IPS-20b (cell line): Measurements from ENCODE around the gene FAM171A2.
"Not testable (repeated sequence)": the region's sequence is repeated elsewhere in the genome, so short reads cannot be mapped to it uniquely, and the experiment has no call there.

Source experiments
- H3K27ac ChIP-seq: one replicate; pipeline ENCODE4 v1.5.1; 2013; ENCODE audit warnings: low read length
- H3K27me3 ChIP-seq: 2 replicates; pipeline ENCODE4 v1.6.1; 2013; ENCODE audit warnings: mild to moderate bottlenecking, low read length, inconsistent platforms; ENCODE audit not compliant: insufficient read depth
- H3K36me3 ChIP-seq: 2 replicates; pipeline ENCODE4 v1.6.1; 2013; ENCODE audit warnings: low read depth, mild to moderate bottlenecking, inconsistent platforms, low read length, moderate library complexity; ENCODE audit not compliant: insufficient read depth
- H3K4me1 ChIP-seq: 2 replicates; pipeline ENCODE4 v1.6.1; 2013; ENCODE audit warnings: mild to moderate bottlenecking, control low read depth, inconsistent platforms, low read length, moderate library complexity; ENCODE audit not compliant: insufficient read depth
- H3K4me3 ChIP-seq: 2 replicates; pipeline ENCODE4 v1.5.1; 2013; ENCODE audit warnings: mild to moderate bottlenecking, low read length, inconsistent platforms
- H3K9ac ChIP-seq: 2 replicates; pipeline ENCODE4 v1.6.1; 2013; ENCODE audit warnings: low read depth, mild to moderate bottlenecking, inconsistent platforms, low read length, moderate library complexity
- H3K9me3 ChIP-seq: 2 replicates; pipeline ENCODE4 v1.6.1; 2013; ENCODE audit warnings: mild to moderate bottlenecking, low read depth, low read length, inconsistent platforms; ENCODE audit not compliant: insufficient read depth

FAM171A2 gene

DNA sequence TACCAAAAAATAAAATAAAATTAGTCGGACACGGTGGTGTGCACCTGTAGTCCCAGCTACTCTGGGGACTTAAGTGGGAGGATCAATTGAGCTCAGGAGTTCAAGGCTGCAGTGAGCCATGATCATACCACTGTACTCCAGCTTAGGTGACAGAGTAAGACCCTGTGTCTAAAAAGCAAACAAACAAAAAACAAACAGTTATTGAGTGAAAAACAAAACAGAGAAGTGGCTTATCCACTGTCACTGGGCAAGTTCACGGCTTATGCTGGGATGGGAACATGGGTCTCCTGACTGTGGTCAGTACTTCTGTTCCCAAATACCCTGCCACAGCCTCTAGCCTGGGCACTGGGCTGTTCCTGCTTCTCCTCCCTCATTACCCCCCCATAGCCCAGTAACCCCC lies 28.1 kb downstream of the FAM171A2 start:
- H3K4me3 ChIP-seq: no peak overlapping the region
- H3K27ac ChIP-seq: no peak overlapping the region
- H3K9me3 ChIP-seq: no peaks in the 10 kb centered on the region
- H3K27me3 ChIP-seq: no peaks in the 10 kb centered on the region
- H3K9ac ChIP-seq: no peak overlapping the region
- no peaks in the 10 kb centered on the region for H3K4me1 ChIP-seq
- no peaks in the 10 kb centered on the region for H3K36me3 ChIP-seq

DNA sequence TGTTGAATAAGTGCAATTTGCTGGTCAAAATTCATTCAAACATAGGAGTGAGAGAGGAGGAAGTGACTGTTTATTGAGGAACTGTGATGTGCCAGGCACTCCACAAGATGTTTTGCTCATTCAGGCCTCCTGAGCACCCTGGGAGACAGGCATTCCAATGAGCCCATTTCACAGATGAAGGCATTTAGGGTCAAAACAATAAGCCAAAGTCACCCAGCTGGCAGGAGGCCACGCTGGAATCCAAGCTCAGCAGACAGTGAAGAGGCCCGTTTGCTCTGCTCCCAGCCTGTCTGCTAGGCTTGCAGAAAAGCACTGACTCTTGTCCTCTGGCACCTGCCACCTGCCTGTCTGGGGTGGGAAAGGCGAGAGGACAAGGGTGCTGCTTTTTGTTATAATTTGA lies 28.9 kb downstream of the FAM171A2 start:
- no peak overlapping the region for H3K27ac ChIP-seq
- no peak overlapping the region for H3K4me3 ChIP-seq
- H3K9me3 ChIP-seq: no peaks in the 10 kb centered on the region
- H3K36me3 ChIP-seq: no peaks in the 10 kb centered on the region
- H3K27me3 ChIP-seq: no peaks in the 10 kb centered on the region
- H3K4me1 ChIP-seq: no peaks in the 10 kb centered on the region
- no peak overlapping the region for H3K9ac ChIP-seq

DNA sequence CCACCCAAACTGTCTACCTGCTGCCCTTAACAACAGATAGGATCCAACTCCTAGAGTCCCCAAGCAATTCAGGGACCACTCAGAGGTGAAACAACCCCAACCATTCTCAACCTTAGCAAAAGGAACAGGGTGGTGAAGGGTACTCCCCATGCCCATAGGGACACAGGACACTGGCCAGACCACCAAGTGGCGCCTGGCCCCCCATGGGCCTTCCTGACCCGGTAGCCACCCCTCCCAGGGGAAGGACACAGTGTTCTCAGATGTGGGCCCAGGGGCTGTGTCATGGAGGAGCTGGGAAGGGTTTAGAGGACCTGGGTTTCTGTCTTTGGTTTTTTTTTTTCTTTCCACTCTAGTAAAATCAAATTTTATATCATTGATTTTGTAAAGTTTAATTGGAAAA lies 29.3 kb downstream of the FAM171A2 start:
- Histone ChIP-seq H3K9ac (no peak overlapping the region), H3K27me3 (no peaks in the 10 kb centered on the region), H3K36me3 (no peaks in the 10 kb centered on the region), H3K4me3 (no peak overlapping the region), H3K4me1 (no peaks in the 10 kb centered on the region), H3K9me3 (no peaks in the 10 kb centered on the region), H3K27ac (no peak overlapping the region)

DNA sequence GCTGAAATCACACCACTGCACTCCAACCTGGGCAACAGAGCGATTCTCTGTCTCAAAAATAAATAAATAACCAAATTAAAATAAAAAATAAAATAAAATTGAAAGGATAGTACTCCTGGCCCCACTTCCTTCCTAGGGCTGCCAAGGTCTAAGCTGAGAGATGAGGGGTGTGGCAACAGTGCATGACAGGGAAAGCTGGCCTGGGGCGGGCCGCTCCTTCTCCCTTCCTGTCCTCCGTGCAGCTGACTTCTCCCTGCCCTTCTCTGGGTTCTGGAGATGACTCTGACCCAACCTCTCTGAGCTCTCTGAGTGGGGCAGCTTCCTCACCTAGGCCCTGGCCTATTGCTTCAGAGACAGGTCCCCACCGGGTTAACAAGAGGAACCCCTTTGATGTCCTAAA lies 30.3 kb downstream of the FAM171A2 start:
- Histone ChIP-seq H3K4me3 (no peak overlapping the region), H3K9ac (no peak overlapping the region), H3K27ac (no peak overlapping the region), H3K9me3 (no peaks in the 10 kb centered on the region), H3K36me3 (no peaks in the 10 kb centered on the region), H3K4me1 (no peaks in the 10 kb centered on the region), H3K27me3 (no peaks in the 10 kb centered on the region)

DNA sequence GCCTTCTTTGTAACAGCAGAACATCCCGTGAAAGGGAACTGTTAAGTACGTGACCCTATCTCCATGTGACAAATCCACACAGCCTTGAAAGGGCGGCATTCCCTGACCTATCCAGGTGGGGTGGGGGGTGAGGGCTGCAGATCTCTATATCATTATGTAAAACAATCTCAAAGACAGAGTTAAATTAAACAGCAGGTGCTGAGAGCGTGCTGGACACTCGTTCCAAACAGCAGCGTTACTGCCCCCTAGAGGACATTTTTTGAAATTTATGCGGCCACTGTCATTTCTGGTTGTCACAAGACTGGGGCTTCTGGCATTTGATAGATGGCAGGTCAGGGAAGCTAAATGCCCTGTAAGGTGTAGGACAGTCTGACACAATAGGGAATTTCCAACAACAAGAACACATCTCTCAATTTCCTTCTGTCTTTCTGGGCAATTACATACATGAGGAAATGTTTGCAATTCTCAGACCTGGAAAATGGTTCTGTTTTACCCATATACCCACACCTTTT lies 32.3 kb downstream of the FAM171A2 start:
- Histone ChIP-seq H3K4me1 (no peaks in the 10 kb centered on the region), H3K9me3 (no peaks in the 10 kb centered on the region), H3K27me3 (peaks cover 1% of the 10 kb centered on the region; the same call in 1 of the 2 replicates), H3K27ac (no peak overlapping the region), H3K4me3 (no peak overlapping the region), H3K36me3 (no peaks in the 10 kb centered on the region), H3K9ac (no peak overlapping the region)

DNA sequence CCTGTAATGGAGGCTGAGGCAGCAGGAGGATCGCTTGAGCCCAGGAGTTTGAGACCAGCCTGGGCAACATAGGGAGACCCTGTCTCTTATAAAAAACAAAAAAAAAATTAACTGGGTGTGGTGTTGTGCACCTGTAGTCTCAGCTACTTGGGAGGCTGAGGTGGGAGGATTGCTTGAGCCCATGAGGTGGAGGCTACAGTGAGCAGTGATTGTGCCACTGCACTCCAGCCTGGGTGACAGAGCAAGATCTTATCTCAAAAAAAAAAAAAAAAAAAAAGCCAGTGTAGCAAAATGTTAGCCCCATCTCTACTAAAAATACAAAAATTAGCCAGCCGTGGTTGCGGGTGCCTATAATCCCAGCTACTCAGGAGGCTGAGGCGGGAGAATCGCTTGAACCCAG lies 33.4 kb downstream of the FAM171A2 start:
- H3K9ac ChIP-seq, H3K4me3 ChIP-seq, H3K9me3 ChIP-seq, H3K27ac ChIP-seq, H3K36me3 ChIP-seq, H3K4me1 ChIP-seq: not testable (repeated sequence)
- peaks cover 12% of the 10 kb centered on the region for H3K27me3 ChIP-seq

DNA sequence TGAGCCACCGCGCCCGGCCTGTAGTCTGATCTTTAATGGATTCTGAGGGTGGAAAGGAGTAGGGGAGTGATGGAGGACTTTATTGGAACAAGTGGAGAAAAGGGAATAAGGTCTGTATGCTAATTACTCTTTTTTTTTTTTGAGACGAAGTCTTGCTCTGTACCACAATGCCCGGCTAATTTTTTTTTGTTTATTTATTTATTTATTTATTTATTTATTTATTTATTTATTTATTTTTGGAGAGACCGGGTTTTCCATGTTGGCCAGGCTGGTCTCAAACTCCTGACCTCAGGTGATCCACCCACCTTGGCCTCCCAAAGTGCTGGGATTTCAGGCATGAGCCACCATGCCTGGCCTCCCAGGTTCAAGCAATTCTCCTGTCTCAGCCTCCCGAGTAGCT lies 34.1 kb downstream of the FAM171A2 start:
- H3K4me3 ChIP-seq, H3K4me1 ChIP-seq, H3K9me3 ChIP-seq, H3K9ac ChIP-seq, H3K36me3 ChIP-seq, H3K27ac ChIP-seq: not testable (repeated sequence)
- peaks cover 17% of the 10 kb centered on the region for H3K27me3 ChIP-seq

DNA sequence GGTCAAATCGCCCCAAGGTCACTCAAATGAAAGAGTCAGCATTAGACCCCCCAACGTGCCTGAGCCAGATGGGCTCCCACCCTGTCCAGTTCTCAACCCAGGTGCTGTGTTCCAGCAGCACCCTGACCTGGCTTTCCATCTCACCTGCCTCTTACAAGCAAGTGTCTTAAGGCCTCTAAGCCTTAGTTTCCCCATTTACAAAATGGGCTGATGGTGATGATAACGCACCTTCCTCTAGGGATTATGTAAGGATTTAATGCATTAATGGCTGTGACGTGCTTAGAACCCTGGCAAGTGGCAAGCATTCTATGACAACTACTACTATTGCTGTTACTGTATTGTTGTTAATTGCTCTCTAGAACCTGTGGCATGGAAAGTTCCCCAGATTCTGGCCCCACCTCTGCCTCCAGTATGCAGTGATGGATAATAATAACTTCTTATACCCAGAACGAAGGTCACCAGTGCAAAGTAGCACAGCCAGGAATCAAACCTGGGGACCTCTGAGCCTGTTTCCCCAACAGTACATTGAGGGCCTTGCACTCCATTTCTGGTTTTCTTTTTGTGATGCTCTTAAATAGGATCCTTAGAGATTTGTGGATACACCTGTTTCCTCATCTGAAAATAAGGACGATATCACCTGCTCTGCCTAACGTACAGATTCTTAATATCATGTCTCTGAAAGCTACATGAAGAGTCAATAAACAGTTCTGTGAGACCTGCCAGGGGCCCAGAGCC lies 35.8 kb downstream of the FAM171A2 start:
- H3K27me3 ChIP-seq: peaks cover 17% of the 10 kb centered on the region
- no peaks in the 10 kb centered on the region for H3K36me3 ChIP-seq
- no peak overlapping the region for H3K27ac ChIP-seq
- no peaks in the 10 kb centered on the region for H3K4me1 ChIP-seq
- H3K4me3 ChIP-seq: no peak overlapping the region
- H3K9ac ChIP-seq: no peak overlapping the region
- H3K9me3 ChIP-seq: no peaks in the 10 kb centered on the region

DNA sequence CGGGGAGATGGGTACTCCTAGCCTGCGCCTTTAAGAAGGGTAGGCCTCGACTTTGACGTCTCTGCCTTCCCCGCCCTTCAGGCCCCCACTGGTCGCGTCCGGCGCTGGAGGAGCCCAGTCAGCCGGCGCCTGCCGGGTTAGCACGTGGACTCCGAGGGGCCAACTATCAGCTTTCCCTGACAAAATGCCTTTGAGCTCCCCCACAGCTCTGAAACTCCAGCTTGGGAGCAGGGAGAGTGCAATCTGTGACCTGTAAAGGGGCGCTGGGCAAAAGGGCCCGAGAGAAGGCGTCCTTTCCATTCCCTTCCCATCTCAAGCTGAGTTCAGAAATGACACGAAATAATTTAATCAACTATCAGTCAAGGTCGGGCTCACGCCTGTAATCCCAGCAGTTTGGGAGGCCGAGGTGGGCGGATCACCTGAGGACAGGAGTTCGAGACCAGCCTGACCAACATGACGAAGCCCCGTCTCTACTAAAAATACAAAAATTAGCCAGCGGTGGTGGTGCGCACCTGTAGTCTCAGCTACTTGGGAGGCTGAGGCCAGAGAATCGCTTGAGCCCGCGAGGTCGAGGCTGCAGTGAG lies 36.7 kb downstream of the FAM171A2 start:
- Histone ChIP-seq H3K4me1 (no peaks in the 10 kb centered on the region), H3K36me3 (peaks cover 6% of the 10 kb centered on the region), H3K9me3 (no peaks in the 10 kb centered on the region), H3K9ac (no peak overlapping the region), H3K27me3 (peaks cover 17% of the 10 kb centered on the region), H3K27ac (no peak overlapping the region), H3K4me3 (no peak overlapping the region)

DNA sequence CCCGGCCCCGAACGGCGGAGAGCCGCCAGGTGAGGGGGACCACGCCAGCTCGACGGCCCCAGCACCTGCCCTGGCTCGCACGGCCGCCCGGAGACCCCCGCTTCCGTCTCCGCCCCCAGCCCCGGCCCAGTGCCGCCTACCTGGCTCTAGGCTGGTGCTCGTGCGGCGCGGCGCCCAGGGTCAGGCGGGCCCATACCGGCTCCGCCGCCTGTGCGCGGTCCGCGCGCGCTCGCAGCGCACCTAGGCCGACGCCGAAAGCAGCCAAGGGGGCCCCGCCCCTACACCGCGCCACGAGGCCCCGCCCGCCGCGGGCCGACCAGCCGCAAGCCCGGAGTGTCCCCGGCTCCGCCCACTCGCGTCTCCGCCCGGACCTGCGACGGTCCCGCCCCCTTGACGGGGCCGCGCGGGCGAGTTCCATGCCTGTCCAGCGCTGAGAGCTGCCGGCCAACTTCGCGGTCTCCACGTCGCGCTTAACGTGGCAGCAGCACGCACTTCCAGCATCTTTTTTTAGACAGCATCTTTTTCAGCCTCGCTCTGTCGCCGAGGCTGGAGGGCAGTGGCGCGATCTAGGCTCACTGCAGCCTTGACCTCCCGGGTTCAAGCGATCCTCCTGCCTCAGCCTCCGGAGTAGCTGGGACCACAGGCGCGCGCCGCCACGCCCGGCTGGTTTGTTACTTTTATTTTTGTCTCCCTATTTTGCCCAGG lies 38.9 kb downstream of the FAM171A2 start, which contains the start of gene SLC25A39:
Gene SLC25A39, minus strand, starts transcription at position 253 of the 705 bp plus-strand sequence. CDS start 1,261 bp downstream, outside the sequence.
- peak within 1 kb of the TSS; percentile 89 for H3K4me3 ChIP-seq
- peak within 1 kb of the TSS; percentile 85 for H3K9ac ChIP-seq
- no peaks in the 10 kb centered on the region for H3K4me1 ChIP-seq
- no peaks in the 10 kb centered on the region for H3K9me3 ChIP-seq
- H3K36me3 ChIP-seq: peaks cover 28% of the 10 kb centered on the region
- peaks cover 17% of the 10 kb centered on the region for H3K27me3 ChIP-seq
- H3K27ac ChIP-seq: no peak within 1 kb of the TSS

DNA sequence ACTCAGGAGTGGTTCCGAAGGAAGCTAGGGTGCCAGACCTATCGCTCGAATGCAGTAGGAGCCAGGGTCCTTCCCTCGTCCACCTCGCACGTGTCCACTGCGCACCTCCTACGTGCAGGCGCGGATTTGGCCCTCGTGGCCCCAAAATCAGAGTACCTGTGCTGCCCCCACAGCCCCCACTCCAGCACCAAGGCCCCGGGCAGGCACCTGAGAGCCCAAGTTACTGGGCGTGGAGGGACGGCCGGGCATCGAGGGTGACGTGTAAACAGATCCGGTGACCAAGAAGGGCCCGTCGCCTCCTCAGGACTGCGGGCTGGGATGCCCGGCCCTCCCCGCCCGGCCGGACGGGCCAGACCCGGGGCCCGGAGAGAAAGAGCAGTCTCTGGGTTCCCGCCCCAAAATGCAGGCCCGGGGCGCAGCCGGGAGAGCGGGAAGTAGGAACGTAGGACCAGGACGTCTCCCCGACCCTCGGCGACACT lies 39.5 kb downstream of the FAM171A2 start:
- peak overlapping the region; percentile 89 for H3K4me3 ChIP-seq
- H3K36me3 ChIP-seq: peaks cover 33% of the 10 kb centered on the region
- H3K27me3 ChIP-seq: peaks cover 17% of the 10 kb centered on the region
- no peaks in the 10 kb centered on the region for H3K9me3 ChIP-seq
- no peaks in the 10 kb centered on the region for H3K4me1 ChIP-seq
- H3K27ac ChIP-seq: no peak overlapping the region
- H3K9ac ChIP-seq: peak overlapping the region; percentile 85
